NCI-H460 (cell line): ENCODE results near the gene MAP3K6. TPM values are rescaled to one million over a fixed set of nuclear protein-coding genes. Genes with fewer than 3 reads are reported as not detected.

Source experiments
- DNase-seq: peaks from one replicate; pipeline ENCODE4 v3.0.0-alpha.2; 2016; ENCODE audit warnings: low read depth; ENCODE audit errors: extremely low read depth
- total RNA-seq: library from RNA; depleted of rRNA; stranded (reverse); fragments of >200 nt; shearing (Covaris generic); gene quantifications from 2 replicates; pipeline ENCODE4 v1.2.3, GENCODE V29; 2014

Gene MAP3K6
- total RNA-seq, 1 experiment from 2014 or later = 2.7 TPM

DNA sequence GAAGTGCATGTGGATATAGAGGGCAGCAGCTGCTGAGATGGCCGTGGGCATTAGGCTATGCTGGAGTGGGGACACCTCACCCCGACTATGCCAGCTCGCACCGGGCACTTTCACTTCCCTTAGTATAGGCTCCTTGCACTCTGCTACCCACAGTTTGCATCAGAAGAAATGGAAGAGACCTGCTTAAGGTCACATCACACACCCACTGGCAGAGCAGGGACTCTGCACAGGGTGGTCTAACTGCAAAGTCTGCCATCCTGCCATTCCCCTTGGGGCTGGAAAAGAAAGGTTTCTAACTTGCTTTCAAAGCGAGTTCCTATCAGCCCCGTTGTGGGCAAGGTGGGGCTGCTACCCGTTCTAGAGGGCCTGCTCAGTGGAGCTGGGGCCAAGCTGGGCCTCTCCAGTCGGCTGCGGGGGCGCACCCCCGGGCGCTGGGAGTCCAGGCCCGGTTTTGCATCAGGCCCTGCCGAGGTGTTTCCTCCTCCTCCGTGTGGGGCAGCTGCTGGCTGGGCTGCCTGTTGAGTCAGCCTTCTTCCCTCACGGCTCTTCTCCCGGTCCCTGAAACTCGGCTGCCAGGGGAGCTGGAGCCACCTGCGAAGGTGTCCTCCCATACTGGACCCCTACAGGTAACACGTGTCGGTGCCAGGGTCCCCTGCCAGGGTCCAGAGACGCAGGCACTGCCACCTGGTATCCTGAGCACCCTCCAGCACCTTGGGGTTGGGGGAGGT is 25.1 kb downstream of the MAP3K6 start, which contains the start of gene SYTL1:
Gene SYTL1, plus strand, starts transcription at position 498 of the 728 bp plus-strand sequence. CDS start 3,313 bp downstream, outside the sequence.
- no peak for DNase-seq

DNA sequence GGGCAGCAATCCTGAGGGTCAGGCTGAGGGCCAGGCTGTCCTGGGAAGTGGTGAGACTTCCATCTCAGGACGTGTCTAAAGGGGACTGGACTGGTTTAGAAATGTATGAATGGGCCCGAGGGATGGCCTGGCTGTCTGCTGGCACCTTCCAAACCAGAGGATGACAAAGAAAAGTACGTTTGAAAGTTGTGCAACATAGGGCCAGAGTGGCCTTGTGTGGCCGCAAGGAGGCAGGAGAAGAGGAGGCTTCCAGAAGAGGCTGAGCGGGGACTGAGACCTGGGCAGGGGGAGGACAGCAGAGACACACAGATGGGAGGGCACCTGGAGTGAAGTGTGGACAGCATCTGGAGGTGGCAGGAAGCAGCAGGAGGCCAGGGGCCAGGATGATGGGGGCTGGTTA is 27.5 kb downstream of the MAP3K6 start:
- no peak for DNase-seq

DNA sequence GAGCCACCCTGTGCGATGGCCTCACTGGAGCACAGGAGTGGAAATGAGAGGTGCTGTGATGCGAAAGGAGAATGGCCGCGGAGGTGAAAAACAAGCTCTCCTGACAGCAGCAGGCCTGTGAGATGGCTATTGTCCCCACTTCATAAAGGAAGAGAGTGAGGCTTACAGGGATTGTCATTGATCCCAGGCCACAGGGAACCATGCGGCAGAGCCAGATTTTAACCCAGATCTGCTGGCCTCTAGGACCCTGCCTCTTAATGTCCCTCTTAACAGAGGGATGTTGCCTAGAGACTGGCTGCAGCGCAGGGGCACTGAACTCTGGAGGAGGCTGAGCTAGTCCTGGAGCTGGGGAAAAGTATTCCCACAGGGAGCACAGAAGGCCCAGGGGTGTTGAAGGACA is 28.0 kb downstream of the MAP3K6 start:
- no peak for DNase-seq

DNA sequence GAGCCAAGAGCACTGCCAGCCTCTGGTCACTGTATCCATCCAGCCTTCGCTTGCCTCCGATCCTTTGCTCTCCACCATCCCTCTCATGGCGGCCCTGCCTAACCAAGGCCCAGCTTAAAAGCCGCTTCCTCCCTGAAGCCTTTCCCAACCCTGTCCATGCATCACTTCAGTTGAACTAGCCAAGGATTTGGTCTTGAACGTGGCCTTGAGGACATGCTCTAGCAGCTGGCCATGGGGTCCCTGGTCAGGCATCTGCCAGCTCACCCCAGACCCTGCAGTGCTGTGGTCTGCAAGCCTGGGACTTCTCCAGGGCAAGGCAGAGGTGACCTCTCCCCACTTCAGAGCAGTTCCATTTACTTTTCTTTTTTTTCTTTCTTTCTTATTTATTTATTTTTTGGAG is 30.0 kb downstream of the MAP3K6 start:
- no peak for DNase-seq

DNA sequence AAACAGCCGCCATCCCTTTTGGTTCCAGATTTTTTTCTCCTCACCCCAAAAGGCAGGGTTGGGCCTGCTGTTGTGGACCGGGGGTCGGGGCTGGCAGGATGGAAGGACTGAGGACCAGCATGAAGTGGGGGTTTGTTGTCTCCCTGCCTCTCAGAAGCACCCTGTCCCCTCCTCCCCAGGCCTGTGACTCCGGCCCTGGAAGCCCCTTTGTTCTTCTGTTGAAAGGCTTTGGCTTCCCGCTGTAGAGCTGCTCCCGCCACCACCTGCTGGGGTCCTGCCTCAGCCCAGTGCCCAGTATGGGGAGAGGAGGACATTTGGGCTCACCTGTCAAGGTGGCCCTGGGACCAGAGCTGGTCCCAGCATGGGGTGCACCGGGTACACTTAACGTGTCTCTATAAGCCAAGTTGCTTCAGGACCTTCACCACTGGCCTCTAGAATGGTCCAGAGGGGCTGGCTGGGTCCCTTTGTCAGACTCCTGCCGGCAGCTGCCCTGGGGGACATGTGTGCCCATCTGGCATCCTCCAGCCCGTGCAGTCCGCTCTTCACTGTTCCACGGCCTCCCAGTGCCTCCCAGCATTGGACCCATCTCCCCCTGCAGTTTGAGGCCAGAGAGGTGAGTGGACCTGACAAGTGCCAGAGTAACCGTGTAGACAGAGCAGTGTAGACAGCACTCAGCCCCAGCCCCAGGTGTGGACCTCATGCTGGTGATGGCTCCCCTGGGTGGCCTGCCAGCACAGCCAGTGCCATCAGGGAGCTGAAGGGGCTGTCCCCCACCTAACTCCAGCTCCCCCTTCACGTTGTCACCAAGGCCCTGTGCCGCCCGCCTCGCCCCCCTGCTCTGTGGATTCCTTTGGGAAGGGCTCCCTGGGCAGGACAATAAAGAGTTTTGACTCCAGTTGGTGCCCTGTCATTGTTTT is 31.0 kb downstream of the MAP3K6 start:
- DNase-seq = no peak

DNA sequence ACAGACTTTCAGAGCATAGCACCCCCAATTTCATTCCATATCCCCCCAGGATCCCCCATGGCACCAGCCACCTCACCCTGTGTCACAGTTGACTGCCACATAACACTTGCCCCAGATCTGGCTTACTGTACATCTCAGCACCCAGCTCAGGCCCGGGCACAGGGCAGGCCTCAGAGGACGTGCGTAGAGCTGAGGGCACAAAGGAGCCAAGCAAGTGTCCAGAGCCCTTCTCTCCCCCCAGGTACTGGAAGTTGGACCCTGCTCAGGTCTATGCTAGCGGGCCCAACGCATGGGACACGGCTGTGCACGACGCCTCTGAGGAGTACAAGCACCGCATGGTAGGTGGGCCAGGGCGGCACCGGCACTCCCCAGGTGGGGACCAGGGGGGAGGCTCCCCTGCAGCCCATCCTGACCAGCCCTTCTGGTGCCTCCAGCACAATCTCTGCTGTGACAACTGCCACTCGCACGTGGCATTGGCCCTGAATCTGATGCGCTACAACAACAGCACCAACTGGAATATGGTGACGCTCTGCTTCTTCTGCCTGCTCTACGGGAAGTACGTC is 33.0 kb downstream of the MAP3K6 start:
- no peak for DNase-seq

DNA sequence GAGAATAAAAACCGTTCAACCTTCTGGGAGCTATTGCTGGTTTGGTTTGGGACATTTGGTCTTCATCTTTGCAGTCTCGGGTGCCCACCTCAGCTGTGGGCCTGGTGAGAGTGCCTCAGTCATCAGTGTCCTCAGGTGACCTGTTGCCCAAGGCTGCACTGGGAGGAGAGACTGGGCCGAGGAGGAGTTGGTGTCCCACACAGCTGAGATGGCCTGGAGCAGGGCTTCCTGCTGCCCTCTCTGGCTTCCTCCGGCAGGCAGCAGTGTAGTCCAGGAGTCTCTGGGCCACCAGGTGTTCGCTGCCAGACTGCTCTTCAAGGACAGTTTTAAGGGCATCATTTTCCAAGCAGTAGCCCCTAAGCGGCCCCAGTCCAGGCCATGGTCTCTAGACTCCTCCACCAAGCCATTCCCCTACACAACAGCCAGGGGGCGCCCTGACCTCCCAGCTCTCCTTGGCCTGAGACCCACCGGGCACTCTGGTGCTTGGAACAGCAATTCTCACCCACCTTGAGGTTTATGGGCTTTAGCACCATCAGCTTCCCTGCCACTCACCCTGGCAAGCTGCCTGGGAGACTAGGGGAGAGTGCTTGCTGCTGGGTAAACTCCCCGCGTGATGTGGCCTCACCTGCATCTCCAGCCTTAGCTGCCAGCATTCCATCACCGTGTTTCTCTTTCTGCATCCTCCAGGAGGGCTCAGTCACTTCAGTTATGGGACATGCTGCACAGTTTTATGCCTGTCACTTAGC is 34.1 kb downstream of the MAP3K6 start:
- no peak for DNase-seq

DNA sequence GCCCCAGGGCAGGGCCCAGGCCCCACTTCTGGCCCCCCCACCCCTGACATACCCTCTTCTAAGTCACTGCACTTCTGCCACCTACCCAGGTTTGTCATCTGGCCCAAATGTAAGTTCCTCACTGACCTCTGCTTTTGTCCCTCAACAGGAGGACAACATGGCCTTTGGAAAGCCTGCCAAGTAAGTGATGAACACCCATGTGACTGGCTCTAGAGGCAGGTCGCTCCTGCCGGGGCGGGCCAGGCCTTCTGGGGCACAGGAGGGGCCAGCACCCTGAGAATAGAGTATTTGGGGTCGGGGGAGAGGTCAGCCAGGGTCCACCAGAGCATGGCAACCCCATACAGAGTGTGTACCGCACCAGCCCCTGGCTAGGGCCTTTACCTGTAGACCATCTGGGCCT is 34.8 kb downstream of the MAP3K6 start:
- DNase-seq = no peak

DNA sequence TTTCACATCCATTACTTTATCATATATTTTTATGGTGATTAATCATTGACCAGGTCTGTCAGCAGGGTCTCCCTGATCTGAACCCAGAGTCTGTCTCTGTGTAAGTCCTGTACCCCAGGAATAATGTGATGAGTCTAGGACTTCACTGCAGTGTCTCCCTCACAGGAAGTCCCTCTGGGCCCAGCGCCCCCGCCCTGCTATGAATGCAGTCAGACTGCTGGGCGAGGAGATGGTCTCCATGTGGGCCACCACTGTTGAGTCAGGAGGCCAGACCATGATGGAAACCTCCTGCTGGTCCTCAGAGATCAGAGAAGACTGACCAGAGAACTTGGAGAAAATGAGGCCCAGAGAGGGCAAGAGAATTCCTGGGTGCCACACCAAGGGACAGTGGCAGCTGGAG is 35.3 kb downstream of the MAP3K6 start:
- no peak for DNase-seq

DNA sequence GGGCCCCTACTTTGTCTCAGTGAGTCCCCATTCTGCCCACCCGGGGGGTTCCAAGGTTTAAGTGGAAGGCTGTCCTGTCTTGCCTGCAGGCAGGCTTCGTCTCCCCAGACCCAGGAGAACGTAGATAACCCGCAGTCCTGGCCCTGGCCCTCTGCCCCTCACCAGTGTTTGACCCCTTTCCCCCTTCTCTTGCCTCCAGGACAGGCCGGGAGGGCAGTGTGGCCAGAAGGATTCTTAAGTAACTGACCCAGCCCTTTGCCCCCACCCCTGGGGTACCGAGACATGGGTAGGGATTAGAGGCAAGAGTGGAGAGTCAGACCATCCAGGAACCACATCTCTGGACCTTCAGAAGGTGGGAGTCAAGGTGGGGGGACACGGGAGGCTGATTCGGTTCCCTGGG is 36.0 kb downstream of the MAP3K6 start:
- no peak for DNase-seq

DNA sequence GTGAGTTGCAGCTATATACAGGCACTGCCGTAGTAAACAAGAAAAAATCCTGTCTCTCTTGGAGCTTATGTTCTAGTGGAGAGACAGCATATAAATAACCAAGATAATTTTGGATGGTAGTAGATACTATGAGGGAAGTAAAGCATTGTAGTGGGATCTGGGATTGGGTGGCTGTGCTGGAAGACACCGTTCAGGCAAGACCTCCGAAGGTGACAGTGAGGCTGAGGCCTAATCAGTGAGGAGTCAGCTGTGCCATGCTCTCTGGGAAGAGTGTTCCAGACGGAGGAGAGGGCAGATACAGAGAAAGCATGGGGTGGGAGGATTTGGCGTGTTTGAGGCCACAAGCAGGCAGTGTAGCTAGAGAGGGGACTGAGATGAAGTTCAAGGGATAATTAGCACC is 38.8 kb downstream of the MAP3K6 start:
- DNase-seq = no peak

DNA sequence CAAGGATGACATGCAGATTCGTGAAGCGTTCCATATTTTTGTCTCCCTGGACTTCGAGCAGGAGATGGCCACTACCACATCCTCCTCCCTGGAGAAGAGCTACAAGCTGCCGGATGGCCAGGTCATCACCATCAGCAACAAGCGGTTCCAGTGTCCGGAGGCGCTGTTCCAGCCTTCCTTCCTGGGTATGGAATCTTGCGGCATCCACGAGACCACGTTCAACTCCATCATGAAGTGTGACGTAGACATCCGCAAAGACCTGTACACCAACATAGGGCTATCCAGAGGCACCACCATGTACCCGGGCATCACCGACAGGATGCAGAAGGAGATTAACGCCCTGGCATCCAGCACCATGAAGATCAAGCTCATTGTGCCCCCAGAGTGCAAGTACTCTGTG is 41.5 kb downstream of the MAP3K6 start:
- DNase-seq = no peak

DNA sequence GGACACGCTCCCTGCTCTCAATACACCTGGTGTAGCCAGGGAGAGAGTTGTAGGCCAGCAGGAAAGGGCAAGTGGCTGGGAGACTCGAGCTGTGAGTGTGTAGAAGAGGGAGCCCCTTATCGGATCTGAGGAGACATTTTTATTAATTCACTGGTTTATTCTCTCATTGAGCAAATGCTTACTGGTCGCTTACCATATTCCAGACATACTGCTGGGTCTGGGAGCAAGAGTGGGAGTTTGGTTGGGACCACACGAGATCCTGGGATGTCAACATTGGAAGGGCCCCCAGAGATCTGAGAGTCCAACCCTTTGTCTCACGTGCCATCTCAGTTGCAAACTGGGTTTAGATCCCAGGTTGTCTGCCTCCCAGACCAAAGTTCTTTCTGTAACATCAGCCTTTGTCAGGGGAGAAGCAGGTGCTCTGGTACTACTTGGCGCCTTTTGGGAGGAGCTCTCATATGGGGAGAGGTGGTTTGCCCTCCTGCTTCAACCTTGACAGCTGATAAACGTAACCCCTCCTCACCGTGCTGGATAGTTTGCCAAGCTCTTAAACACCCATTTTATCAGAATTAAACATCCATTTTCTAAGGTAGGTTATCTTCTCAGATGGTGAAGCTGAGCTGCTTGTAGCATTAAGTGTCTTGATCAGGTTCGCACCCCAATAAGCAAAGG is 44.1 kb downstream of the MAP3K6 start:
- no peak for DNase-seq

DNA sequence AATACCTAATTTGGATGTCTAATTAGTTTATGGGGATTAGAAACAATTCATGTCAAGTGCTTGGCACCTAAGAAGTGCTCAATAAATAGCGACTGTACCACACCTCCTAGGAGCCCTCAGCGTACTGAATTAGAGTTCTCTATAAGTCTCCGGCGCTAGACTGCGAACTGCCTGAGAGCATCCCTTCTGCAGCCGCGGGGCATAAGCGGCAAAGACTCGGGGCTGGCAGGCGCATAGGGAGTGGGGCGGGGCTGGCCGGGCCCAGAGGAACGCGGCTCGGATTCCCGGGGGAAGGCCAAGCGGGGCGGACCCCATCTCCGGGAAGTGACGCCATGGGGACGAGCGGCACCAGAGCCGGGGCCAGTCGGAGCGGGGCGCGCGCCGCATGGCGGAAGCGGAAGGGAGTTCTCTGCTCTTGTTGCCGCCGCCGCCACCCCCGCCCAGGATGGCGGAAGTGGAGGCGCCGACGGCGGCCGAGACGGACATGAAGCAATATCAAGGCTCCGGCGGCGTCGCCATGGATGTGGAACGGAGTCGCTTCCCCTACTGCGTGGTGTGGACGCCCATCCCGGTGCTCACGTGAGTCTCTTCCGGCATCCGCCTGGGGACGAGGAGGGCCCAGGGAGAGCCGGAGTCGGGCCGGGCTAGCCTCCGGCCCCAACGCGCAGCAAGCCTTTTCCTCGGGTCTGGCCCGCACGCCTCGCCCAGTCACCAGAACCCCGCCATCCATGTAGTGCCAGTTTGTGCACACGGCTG is 44.8 kb downstream of the MAP3K6 start, which contains the start of gene TMEM222:
Gene TMEM222, plus strand, starts transcription at position 351 of the 756 bp plus-strand sequence. Its CDS starts 35 bp downstream, at position 386.
- DNase-seq = peak; percentile 89

DNA sequence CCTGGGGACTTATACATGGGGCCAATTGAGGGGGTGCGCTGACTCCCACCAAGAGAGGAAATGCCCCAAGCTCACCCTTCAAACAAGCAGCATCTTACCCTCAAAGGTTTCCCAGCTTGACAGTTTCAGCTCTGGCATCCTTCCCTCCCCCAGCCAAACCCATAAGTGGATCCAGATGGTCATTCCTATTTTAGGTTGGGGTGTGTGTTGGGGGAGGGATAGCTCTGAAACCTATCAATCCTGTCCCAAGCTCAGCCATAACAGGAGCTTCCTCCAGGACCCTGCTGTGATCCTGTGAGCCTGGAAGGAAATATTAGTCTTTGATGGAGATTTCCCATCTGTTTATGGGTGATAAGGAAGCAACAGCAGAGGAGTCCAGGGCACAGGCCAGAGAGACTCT is 48.2 kb downstream of the MAP3K6 start:
- DNase-seq = no peak

DNA sequence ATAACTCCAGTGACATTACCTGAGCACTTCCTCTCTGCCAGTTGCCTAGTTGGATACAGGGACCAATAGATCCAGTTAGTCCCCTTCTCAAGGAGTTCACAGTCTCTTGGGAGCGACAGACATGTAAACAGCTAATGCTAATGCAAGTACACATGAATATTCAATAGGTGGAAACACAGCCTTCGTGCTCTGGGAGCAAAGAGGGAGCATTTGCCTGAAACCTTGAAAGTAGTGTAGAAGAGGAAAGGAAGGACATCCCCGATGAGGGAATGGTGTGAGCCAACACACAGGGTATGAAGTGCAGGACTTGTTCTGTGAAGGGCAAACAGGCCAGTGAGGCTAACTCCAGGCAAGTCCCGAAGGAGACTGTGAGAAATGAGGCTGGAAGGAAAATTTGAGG is 48.6 kb downstream of the MAP3K6 start:
- DNase-seq = no peak

DNA sequence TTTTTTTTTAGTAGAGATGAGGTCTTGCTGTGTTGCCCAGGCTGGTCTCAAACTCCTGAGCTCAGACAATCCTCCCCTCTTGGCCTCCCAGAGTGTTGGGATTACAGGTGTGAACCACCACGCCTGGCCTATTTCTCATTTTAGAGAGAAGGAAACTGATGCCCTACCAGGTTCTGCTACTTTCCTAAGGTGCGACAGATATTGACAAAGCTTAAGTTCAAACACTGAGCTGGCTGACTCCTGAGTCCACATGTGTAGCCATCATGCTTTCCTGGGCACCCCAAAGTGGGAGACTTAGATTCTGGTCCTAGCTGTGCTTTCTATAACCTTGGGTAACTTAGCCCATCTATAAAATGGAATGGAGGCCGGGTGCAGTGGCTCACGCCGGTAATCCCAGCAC is 49.9 kb downstream of the MAP3K6 start:
- no peak for DNase-seq

DNA sequence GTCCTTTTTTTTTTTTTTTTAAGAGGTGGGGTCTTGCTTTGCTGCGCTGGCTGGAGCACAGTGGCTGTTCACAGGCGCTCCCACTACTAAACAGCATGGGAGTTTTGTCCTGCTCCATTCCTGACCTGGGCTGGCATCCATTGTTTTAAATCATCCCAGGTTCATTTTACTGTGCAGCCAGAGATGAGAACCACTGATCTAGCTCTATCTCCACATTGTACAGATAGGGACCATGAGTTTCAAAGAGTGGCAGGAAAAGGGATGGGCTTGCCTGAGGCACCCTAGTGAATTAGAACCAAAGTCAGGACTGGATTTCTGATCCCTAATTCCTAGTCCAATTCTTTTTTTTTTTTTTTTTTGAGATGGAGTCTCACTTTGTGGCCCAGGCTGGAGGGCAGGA is 52.0 kb downstream of the MAP3K6 start:
- DNase-seq = no peak

DNA sequence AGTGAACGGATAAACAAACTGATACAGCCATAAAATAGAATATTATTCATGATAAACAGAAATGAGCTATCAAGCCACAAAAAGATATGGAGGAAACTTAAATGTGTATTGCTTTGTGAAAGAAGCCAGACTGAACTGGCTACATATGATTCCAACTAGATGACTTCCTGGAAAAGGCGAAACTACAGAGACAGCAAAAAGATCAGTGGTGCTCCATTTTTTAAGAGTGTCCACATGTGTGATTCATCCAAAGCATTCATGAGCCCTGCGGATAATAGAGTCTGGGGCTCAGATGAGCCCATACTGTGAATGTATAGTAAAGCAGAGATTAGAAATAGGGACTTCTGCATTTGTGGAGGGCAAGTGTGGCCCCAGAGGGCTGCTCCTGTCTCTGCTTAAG is 52.6 kb downstream of the MAP3K6 start:
- no peak for DNase-seq
